CD4-positive, alpha-beta T cell treated with Interferon gamma for 1 hour (primary cell): ENCODE results near the gene GRIK5.
"Not testable (repeated sequence)": the region's sequence is repeated elsewhere in the genome, so short reads cannot be mapped to it uniquely, and the experiment has no call there.

Source experiments
- DNase-seq: peaks from one replicate; pipeline ENCODE4 v3.0.0-alpha.2; 2020

The GRIK5 gene

GRCh38 chr19:42069619-42070351 is at the start of gene GRIK5:
Gene GRIK5, minus strand, starts transcription at chr19:42070206. Its CDS starts 4,436 bp downstream, at chr19:42065770.
- no peak for DNase-seq

- DNase-seq, result no peak
These were observed 47.1 kb upstream of the GRIK5 start for GRCh38 chr19:42117076-42117475.

GRCh38 chr19:42116308-42117075 is 46.5 kb upstream of the GRIK5 start:
- no peak for DNase-seq

GRCh38 chr19:42115705-42116104 is 45.7 kb upstream of the GRIK5 start:
- DNase-seq, result no peak

GRCh38 chr19:42115219-42115618 is 45.2 kb upstream of the GRIK5 start:
- DNase-seq, result no peak

GRCh38 chr19:42114412-42114811 is 44.4 kb upstream of the GRIK5 start:
- DNase-seq, result peak; percentile 28

GRCh38 chr19:42113641-42114348 is 43.8 kb upstream of the GRIK5 start:
- DNase-seq, result peak; percentile 62

GRCh38 chr19:42111811-42112210 is 41.8 kb upstream of the GRIK5 start:
- no peak for DNase-seq

GRCh38 chr19:42111384-42111783 is 41.4 kb upstream of the GRIK5 start:
- DNase-seq, result no peak

GRCh38 chr19:42110658-42111057 is 40.7 kb upstream of the GRIK5 start:
- DNase-seq, result no peak

- no peak for DNase-seq
These were observed 39.9 kb upstream of the GRIK5 start for GRCh38 chr19:42109896-42110295.

GRCh38 chr19:42108527-42109389 is 38.8 kb upstream of the GRIK5 start:
- DNase-seq, result peak; percentile 84

- no peak for DNase-seq
These were observed 35.4 kb upstream of the GRIK5 start for GRCh38 chr19:42105368-42105767.

- DNase-seq, result no peak
These were observed 32.9 kb upstream of the GRIK5 start for GRCh38 chr19:42102877-42103276.

GRCh38 chr19:42100241-42100640 is 30.2 kb upstream of the GRIK5 start:
- not testable (repeated sequence) for DNase-seq

- no peak for DNase-seq
These were observed 29.4 kb upstream of the GRIK5 start for GRCh38 chr19:42099336-42099925.

- no peak for DNase-seq
These were observed 28.8 kb upstream of the GRIK5 start for GRCh38 chr19:42098781-42099180.

GRCh38 chr19:42097461-42097860 is 27.5 kb upstream of the GRIK5 start:
- DNase-seq, result no peak

- DNase-seq, result no peak
These were observed 26.3 kb upstream of the GRIK5 start for GRCh38 chr19:42096255-42096837.

GRCh38 chr19:42095814-42096230 is 25.8 kb upstream of the GRIK5 start:
- DNase-seq, result no peak

- DNase-seq, result no peak
These were observed 25.3 kb upstream of the GRIK5 start for GRCh38 chr19:42095142-42095813.
